ENCODE measurements around the gene THSD4. TPM values are rescaled to one million over a fixed set of nuclear protein-coding genes. Genes with fewer than 3 reads are reported as not detected.
"Not testable (repeated sequence)": the region's sequence is repeated elsewhere in the genome, so short reads cannot be mapped to it uniquely, and the experiment has no call there.

The THSD4 gene
- polyA plus RNA-seq, 1 donor (not counting 4 experiments of a cell fraction or from before 2014, with no cell fraction given), result 24.5 TPM

DNA sequence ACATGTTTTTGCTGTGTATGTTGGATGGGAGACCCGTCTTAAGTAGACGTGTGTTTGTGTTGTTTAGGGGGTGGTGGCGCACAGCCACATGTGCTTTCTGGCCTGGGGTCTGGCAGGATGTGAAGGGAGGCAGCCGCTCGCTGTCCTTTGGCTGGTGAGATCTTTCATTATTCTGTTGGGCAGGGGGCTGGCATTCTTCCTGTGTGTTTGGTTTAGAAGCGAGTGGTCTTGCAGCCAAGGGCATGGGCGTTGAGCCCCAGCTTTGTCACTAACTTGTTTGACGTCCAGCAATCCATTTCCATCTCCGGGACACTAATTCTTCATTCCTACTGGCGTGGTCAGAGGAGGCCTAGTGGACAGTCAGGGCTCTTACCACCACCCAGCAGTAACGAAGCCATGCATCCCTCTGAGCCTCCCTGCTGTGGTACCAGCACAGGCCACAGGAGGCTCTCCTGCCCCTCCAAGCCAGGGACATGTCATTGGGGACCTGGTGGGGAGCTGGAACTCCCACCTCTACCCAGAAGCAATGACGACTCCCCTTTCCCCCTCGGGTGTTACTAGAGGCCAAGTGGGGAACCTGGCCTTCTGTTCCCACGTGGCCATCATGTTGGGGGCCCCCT is 10.7 kb downstream of the THSD4 start:
- no peak overlapping the region for H2AFZ ChIP-seq (ENCODE audit: control insufficient read depth, low read length)
- H4K20me1 ChIP-seq (ENCODE audit: control insufficient read depth, extremely low read depth, insufficient read depth, low read length), result peaks cover 5% of the 10 kb centered on the region
- peaks cover 4% of the 10 kb centered on the region for H3K9me1 ChIP-seq (ENCODE audit: control insufficient read depth, extremely low read depth, insufficient read depth, low read length)
- H3K4me1 ChIP-seq (ENCODE audit: control insufficient read depth, extremely low read depth, insufficient read depth, low read length), result peaks cover 29% of the 10 kb centered on the region
- no peak overlapping the region for H3K9ac ChIP-seq (ENCODE audit: control insufficient read depth, extremely low read depth, insufficient read depth, low read length)
- no peaks in the 10 kb centered on the region for H3K9me3 ChIP-seq (ENCODE audit: control insufficient read depth, low read depth, low read length)
- no peak for DNase-seq (ENCODE audit: low read depth, low spot score)
- no peak overlapping the region for H3K27ac ChIP-seq (ENCODE audit: control insufficient read depth, insufficient read depth, low read length)
- dilution Hi-C loops (cut with MboI; ENCODE audit: extremely low pct_ligation_motif_present, low sequenced_read_pairs), result no loop called here
- H3K79me2 ChIP-seq (ENCODE audit: control insufficient read depth, insufficient read depth, low read length), result peaks cover 98% of the 10 kb centered on the region
- H3K4me3 ChIP-seq (ENCODE audit: control insufficient read depth in 2 of 3, extremely low read depth in 1 of 3, insufficient read depth in 2 of 3, low read depth in 1 of 3, low read length in 3 of 3), result no peak overlapping the region
- no peak overlapping the region for H3K4me2 ChIP-seq (ENCODE audit: control insufficient read depth, extremely low read depth, insufficient read depth, low read depth, low read length)
- peaks cover 17 to 34% of the 10 kb centered on the region in 2 experiments for H3K36me3 ChIP-seq (ENCODE audit: control insufficient read depth in 2 of 2, extremely low read depth in 1 of 2, insufficient read depth in 2 of 2, low read length in 2 of 2)
- FAIRE-seq, result peak; percentile 41
- no peaks in the 10 kb centered on the region for H3K27me3 ChIP-seq (ENCODE audit: control insufficient read depth, extremely low read depth, insufficient read depth, low read length)
- TF ChIP-seq EZH2 (IDR thresholded peaks at IDR 0.05; ENCODE audit: low read length), result no peak
- peak; percentile 41 to 46 (median 42) for TF ChIP-seq CTCF (optimal IDR thresholded peaks at IDR 0.05 in 1 of 3, IDR thresholded peaks at IDR 0.05 in 1 of 3, conservative IDR thresholded peaks at IDR 0.05 in 1 of 3; ENCODE audit: extremely low read depth in 1 of 3, insufficient read depth in 2 of 3, low read length in 3 of 3)

GRCh38 chr15:71127083-71127482 is 11.8 kb downstream of the THSD4 start:
- peak; percentile 61 for FAIRE-seq
- no peak for DNase-seq (ENCODE audit: low read depth, low spot score)
- peaks cover 91% of the 10 kb centered on the region for H3K79me2 ChIP-seq (ENCODE audit: control insufficient read depth, insufficient read depth, low read length)

DNA sequence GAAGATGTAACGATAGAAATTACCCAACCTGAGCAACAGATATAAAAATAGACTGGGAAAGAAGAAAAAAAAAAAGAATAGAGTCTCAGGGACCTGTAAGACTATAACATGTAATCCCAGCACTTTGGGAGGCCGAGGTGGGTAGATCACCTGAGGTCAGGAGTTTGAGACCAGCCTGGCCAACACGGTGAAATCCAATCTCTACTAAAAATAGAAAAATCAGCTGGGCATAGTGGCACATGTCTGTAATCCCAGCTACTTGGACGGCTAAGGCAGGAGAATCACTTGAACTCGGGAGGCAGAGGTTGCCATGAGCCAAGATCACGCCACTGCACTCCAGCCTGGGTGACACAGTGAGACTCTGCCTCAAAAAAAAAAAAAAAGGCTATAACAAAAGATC is 12.9 kb downstream of the THSD4 start:
- Histone ChIP-seq H3K27ac (ENCODE audit: control insufficient read depth, insufficient read depth, low read length) (peak overlapping the region; percentile 8), H3K79me2 (ENCODE audit: control insufficient read depth, insufficient read depth, low read length) (peaks cover 87% of the 10 kb centered on the region), H3K4me1 (ENCODE audit: control insufficient read depth, extremely low read depth, insufficient read depth, low read length) (peaks cover 48% of the 10 kb centered on the region), H3K36me3 (ENCODE audit: control insufficient read depth in 2 of 2, extremely low read depth in 1 of 2, insufficient read depth in 2 of 2, low read length in 2 of 2) (peaks cover 9 to 14% of the 10 kb centered on the region in 2 experiments)
- H3K9me1 ChIP-seq (ENCODE audit: control insufficient read depth, extremely low read depth, insufficient read depth, low read length); H3K4me2 ChIP-seq (ENCODE audit: control insufficient read depth, extremely low read depth, insufficient read depth, low read depth, low read length); dilution Hi-C loops (cut with MboI; ENCODE audit: extremely low pct_ligation_motif_present, low sequenced_read_pairs); H3K9ac ChIP-seq (ENCODE audit: control insufficient read depth, extremely low read depth, insufficient read depth, low read length); H3K9me3 ChIP-seq (ENCODE audit: control insufficient read depth, low read depth, low read length); H4K20me1 ChIP-seq (ENCODE audit: control insufficient read depth, extremely low read depth, insufficient read depth, low read length); H3K27me3 ChIP-seq (ENCODE audit: control insufficient read depth, extremely low read depth, insufficient read depth, low read length); FAIRE-seq; H2AFZ ChIP-seq (ENCODE audit: control insufficient read depth, low read length); DNase-seq (ENCODE audit: low read depth, low spot score); H3K4me3 ChIP-seq (ENCODE audit: control insufficient read depth in 2 of 3, extremely low read depth in 1 of 3, insufficient read depth in 2 of 3, low read depth in 1 of 3, low read length in 3 of 3): not testable (repeated sequence)

More at GRCh38 chr15:71127083-71127482, 11.8 kb downstream of the THSD4 start:
- H3K4me1 ChIP-seq (ENCODE audit: control insufficient read depth, extremely low read depth, insufficient read depth, low read length), result peaks cover 40% of the 10 kb centered on the region
- no peak overlapping the region for H2AFZ ChIP-seq (ENCODE audit: control insufficient read depth, low read length)
- dilution Hi-C loops (cut with MboI; ENCODE audit: extremely low pct_ligation_motif_present, low sequenced_read_pairs), result no loop called here
- peaks cover 15 to 25% of the 10 kb centered on the region in 2 experiments for H3K36me3 ChIP-seq (ENCODE audit: control insufficient read depth in 2 of 2, extremely low read depth in 1 of 2, insufficient read depth in 2 of 2, low read length in 2 of 2)
- no peak overlapping the region for H3K27ac ChIP-seq (ENCODE audit: control insufficient read depth, insufficient read depth, low read length)
- no peak for TF ChIP-seq CTCF (optimal IDR thresholded peaks at IDR 0.05 in 1 of 3, IDR thresholded peaks at IDR 0.05 in 1 of 3, conservative IDR thresholded peaks at IDR 0.05 in 1 of 3; ENCODE audit: extremely low read depth in 1 of 3, insufficient read depth in 2 of 3, low read length in 3 of 3)
- no peak for TF ChIP-seq EZH2 (IDR thresholded peaks at IDR 0.05; ENCODE audit: low read length)
- no peak overlapping the region for H3K4me3 ChIP-seq (ENCODE audit: control insufficient read depth in 2 of 3, extremely low read depth in 1 of 3, insufficient read depth in 2 of 3, low read depth in 1 of 3, low read length in 3 of 3)
- H3K9ac ChIP-seq (ENCODE audit: control insufficient read depth, extremely low read depth, insufficient read depth, low read length), result no peak overlapping the region
- H3K9me3 ChIP-seq (ENCODE audit: control insufficient read depth, low read depth, low read length), result no peaks in the 10 kb centered on the region
- H3K9me1 ChIP-seq (ENCODE audit: control insufficient read depth, extremely low read depth, insufficient read depth, low read length), result peaks cover 4% of the 10 kb centered on the region
- H4K20me1 ChIP-seq (ENCODE audit: control insufficient read depth, extremely low read depth, insufficient read depth, low read length), result peaks cover 5% of the 10 kb centered on the region
- no peaks in the 10 kb centered on the region for H3K27me3 ChIP-seq (ENCODE audit: control insufficient read depth, extremely low read depth, insufficient read depth, low read length)
- no peak overlapping the region for H3K4me2 ChIP-seq (ENCODE audit: control insufficient read depth, extremely low read depth, insufficient read depth, low read depth, low read length)
